AG09309 (cell line): ENCODE results near the gene IRX2.

Experiments
- DNase-seq: peaks from one replicate; pipeline ENCODE4 v3.0.0-alpha.2; 2010; ENCODE audit warnings: low read depth
- H3K4me3 ChIP-seq: 2 replicates; pipeline ENCODE4 v1.5.1; 2011; ENCODE audit warnings: mild to moderate bottlenecking, low read depth, low read length, moderate library complexity; ENCODE audit not compliant: control insufficient read depth
- TF ChIP-seq, protein P1 (sequence below): IDR thresholded peaks from 2 replicates; pipeline ENCODE4 v1.5.1; 2011; ENCODE audit warnings: mild to moderate bottlenecking, low read depth, low read length, inconsistent platforms; ENCODE audit not compliant: insufficient read depth, control insufficient read depth; ENCODE audit errors: missing control alignments

IRX2 gene

DNA sequence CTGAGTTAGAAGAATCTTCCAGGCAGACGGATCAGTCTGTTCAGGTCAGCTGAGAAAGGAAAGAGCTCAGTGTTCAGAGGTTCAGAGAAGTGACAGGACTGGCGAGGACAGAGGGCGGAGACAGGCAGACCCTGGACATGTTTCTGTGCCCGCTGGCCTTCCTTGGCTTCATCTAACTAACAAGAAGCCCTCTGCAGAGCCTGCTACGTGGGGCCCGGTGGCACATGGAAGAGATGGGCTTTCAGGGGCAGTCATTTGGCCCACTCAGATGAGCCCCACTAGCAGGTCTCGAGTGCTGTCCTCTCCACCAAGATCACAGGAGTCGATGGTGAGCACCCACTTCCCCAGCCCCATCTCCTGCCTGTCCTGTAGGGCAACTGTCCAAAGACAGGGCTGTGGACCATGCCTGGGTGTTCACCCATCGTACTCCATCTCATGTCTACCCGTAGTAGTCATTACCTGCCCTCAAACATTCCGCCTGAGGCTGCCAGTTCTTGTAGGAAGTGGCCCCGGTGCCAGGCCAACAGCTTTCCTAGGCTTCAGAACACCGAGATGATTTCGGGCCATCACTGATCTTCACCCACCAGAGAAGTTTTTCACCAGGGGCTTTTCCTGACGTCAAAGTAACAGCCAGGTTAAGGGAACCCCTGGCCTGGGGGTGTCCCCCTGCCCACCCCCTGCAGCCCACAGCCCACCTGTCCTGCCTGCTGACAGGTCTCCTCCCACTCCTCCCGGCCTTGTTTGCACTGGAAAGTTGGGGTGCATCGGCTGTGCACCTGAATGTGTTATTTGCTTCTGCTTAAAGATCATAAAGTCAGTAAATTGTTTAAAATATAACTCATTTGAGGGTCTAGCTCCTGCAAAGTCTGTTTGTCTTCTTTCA, 14.0 kb downstream of the IRX2 start:
- no peak for DNase-seq
- H3K4me3 ChIP-seq, result no peak overlapping the region
- TF ChIP-seq, protein P1, sequence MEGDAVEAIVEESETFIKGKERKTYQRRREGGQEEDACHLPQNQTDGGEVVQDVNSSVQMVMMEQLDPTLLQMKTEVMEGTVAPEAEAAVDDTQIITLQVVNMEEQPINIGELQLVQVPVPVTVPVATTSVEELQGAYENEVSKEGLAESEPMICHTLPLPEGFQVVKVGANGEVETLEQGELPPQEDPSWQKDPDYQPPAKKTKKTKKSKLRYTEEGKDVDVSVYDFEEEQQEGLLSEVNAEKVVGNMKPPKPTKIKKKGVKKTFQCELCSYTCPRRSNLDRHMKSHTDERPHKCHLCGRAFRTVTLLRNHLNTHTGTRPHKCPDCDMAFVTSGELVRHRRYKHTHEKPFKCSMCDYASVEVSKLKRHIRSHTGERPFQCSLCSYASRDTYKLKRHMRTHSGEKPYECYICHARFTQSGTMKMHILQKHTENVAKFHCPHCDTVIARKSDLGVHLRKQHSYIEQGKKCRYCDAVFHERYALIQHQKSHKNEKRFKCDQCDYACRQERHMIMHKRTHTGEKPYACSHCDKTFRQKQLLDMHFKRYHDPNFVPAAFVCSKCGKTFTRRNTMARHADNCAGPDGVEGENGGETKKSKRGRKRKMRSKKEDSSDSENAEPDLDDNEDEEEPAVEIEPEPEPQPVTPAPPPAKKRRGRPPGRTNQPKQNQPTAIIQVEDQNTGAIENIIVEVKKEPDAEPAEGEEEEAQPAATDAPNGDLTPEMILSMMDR, result no peak

DNA sequence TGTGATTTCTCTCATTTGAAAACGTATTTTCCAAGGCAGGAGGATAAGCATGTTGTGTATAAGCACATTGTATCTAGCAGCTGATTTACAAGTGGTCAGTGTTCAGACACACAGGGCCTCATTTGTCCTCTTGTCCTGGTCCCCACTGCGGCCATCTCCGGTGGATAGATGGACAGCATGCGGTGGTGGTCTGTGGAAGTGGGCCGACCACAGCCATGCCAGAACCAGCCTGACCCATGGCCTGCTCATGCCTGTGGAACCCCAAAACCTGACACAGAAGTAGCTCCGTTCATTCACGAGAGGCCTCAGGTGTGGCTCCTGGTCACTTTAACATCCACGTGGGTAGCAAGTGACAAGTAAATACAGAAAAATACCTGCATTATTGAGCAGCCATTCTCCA, 14.6 kb downstream of the IRX2 start:
- TF ChIP-seq, protein P1, result no peak
- no peak overlapping the region for H3K4me3 ChIP-seq
- no peak for DNase-seq

DNA sequence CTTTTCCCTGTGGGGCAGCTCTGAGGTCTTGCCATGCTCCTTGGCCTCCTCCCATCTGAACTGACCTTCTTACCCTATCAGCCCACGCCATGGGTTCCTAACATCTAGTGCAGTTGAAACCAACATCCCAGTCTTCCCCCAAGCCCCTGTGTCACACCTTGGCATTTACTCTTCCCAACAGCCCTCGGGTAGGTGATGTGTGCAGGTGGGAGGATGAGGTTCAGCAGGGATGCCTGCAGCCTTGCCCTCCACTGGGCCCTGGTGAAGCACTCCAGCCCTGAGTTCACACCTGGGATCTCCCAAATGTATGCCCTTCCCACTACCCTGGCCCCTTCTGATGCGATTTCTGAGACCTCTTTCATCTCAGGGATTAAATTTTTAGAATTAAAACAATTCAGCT, 15.5 kb downstream of the IRX2 start:
- no peak for DNase-seq
- H3K4me3 ChIP-seq, result no peak overlapping the region
- TF ChIP-seq, protein P1, result no peak

DNA sequence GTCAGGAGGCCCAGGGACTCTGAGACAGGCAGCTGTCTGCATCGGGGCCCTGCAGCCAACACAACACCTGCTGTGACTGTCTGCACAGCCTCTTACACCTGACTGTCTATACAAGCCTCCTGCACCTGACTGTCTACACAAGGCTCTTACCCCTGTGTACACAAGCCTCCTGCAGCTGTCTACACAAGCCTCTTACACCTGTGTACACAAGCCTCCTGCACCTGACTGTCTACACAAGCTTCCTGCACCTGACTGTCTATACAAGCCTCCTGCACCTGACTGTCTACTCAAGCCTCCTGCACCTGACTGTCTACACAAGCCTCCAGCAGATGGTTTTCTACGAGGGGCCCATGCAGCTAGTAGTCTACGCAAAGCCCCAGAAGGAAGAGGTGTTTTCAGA, 18.6 kb downstream of the IRX2 start:
- no peak overlapping the region for H3K4me3 ChIP-seq
- DNase-seq, result no peak
- TF ChIP-seq, protein P1, result no peak

DNA sequence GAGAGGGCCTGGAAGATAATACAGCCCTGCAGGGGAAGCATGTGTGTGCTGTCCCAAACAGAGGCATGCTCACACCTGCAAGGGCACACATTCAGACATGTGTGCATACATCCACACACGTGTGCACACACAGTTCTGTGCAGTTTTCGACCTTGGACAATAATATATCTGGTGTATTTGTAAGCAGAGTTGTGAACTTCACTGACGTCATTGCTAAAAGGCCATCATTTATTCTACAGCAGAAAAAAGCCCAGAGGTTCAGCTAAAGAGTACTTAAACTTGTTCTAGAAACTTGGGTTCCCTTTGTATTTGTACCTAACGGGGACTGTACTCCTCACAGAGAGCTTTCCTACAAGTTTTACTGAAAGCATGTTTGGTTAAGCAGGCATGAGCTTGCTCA, 19.5 kb downstream of the IRX2 start:
- no peak overlapping the region for H3K4me3 ChIP-seq
- DNase-seq, result no peak
- TF ChIP-seq, protein P1, result no peak

DNA sequence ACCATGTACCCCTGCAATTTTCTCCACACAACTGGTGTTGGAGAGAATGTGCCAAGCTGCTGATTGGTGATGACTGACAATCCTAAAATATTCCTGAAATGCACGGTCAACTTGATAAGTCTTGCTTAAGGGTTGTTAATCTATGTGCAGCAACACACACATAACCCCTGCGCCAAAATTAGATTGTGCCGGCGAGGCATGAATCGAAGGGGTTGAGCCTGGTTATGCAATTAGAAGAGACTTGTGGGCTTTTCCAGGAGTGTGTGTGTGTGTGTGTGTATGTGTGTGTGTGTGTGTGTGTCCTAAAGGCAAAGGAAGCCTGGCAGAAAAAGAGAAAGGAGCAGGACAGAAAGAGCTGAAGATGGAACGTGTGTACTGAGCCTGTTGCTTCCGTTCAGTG, 22.3 kb downstream of the IRX2 start:
- H3K4me3 ChIP-seq, result no peak overlapping the region
- no peak for DNase-seq
- TF ChIP-seq, protein P1, result no peak

DNA sequence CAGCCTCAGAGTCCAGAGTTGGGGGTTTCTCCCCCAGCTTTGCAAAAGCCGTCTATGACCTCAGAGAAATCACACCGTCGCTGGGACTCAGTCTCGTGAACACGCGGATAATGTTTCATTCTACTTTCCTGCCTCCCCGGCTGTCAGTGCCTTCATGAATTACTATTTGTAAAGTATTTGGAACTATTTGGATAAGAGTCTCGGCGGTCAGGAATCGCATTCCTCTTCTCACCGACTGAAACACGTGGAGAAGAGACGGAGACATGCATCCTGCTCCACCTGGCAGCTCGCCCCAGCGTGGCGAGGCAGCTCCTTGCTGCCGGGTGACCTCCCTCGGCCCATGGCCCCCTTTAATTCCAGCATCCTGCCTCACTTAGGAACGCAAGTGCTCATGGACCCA, 23.9 kb downstream of the IRX2 start:
- no peak overlapping the region for H3K4me3 ChIP-seq
- no peak for DNase-seq
- TF ChIP-seq, protein P1, result no peak
